ENCODE results near the gene PTPRK. TPM values are rescaled to one million over a fixed set of nuclear protein-coding genes. Genes with fewer than 3 reads are reported as not detected.
A peak's percentile ranks its signal among the peaks of the same experiment; 100 is the strongest.
"Not testable (repeated sequence)": the region's sequence is repeated elsewhere in the genome, so short reads cannot be mapped to it uniquely, and the experiment has no call there.

PTPRK gene
- total and polyA plus RNA-seq, 12 donors, result 3.2 to 22.4 (median 15.0) TPM

DNA sequence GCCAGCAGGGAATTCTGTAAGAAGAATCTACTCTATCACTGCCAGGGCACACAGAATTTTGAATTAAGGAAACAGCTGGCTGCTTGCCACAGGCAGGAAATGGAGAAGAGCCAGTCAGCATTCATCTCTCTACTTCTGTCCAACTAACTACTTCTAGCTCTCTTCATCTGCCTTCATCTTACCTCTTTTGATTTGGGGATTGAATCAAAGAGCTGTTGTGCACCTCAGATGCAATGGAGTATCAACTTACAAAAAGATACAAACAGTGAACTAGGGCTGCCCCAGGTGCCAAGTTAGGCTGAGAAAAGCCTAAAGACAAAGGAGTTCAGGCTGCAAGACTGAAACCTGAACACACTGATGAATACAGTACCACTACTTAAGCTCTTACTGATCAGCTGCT is 82.0 kb downstream of the PTPRK start:
- peak in 2 of 7 donors; percentile 3 to 28 for DNase-seq
- Histone ChIP-seq H3K27ac (no peak overlapping the region), H3K27me3 (no peaks in the 10 kb centered on the region), H3K4me3 (no peak overlapping the region), H3K9me3 (replicated peaks in 1 of 3) (no peaks in the 10 kb centered on the region), H3K4me1 (replicated peaks in 1 of 2) (no peaks in the 10 kb centered on the region), H3K36me3 (replicated peaks in 1 of 2) (no peaks in the 10 kb centered on the region)
- TF ChIP-seq, protein P1, sequence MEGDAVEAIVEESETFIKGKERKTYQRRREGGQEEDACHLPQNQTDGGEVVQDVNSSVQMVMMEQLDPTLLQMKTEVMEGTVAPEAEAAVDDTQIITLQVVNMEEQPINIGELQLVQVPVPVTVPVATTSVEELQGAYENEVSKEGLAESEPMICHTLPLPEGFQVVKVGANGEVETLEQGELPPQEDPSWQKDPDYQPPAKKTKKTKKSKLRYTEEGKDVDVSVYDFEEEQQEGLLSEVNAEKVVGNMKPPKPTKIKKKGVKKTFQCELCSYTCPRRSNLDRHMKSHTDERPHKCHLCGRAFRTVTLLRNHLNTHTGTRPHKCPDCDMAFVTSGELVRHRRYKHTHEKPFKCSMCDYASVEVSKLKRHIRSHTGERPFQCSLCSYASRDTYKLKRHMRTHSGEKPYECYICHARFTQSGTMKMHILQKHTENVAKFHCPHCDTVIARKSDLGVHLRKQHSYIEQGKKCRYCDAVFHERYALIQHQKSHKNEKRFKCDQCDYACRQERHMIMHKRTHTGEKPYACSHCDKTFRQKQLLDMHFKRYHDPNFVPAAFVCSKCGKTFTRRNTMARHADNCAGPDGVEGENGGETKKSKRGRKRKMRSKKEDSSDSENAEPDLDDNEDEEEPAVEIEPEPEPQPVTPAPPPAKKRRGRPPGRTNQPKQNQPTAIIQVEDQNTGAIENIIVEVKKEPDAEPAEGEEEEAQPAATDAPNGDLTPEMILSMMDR (IDR thresholded peaks at IDR 0.05), result no peak
- TF ChIP-seq POLR2A (IDR thresholded peaks at IDR 0.05), result no peak
- intact Hi-C loops (cut with DNase I), result no loop called here

GRCh38 chr6:128437685-128438084 is 82.7 kb downstream of the PTPRK start:
- no peak overlapping the region for H3K4me3 ChIP-seq
- H3K27me3 ChIP-seq, result no peaks in the 10 kb centered on the region
- intact Hi-C loops (cut with DNase I), result no loop called here
- 86 to 96% (median 92%) methylated on average over 9 to 10 of the region's 10 CpGs for WGBS, 4 donors
- TF ChIP-seq POLR2A (IDR thresholded peaks at IDR 0.05), result no peak
- TF ChIP-seq, protein P1 (IDR thresholded peaks at IDR 0.05), result no peak
- H3K4me1 ChIP-seq (replicated peaks in 1 of 2), result no peaks in the 10 kb centered on the region
- no peaks in the 10 kb centered on the region for H3K36me3 ChIP-seq (replicated peaks in 1 of 2)
- no peak overlapping the region for H3K27ac ChIP-seq
- no peak for DNase-seq
- H3K9me3 ChIP-seq (replicated peaks in 1 of 3), result no peaks in the 10 kb centered on the region

GRCh38 chr6:128434752-128435151 is 85.6 kb downstream of the PTPRK start:
- H3K4me1 ChIP-seq (replicated peaks in 1 of 2); H3K9me3 ChIP-seq (replicated peaks in 1 of 3); DNase-seq; H3K4me3 ChIP-seq; H3K36me3 ChIP-seq (replicated peaks in 1 of 2); H3K27ac ChIP-seq; intact Hi-C loops (cut with DNase I); H3K27me3 ChIP-seq: not testable (repeated sequence)
- 63 to 73% (median 69%) methylated on average over 1 of the region's 1 CpG for WGBS, 4 donors

GRCh38 chr6:128432394-128432793 is 88.0 kb downstream of the PTPRK start:
- no peaks in the 10 kb centered on the region for H3K4me1 ChIP-seq (replicated peaks in 1 of 2)
- no peaks in the 10 kb centered on the region for H3K27me3 ChIP-seq
- no peak overlapping the region for H3K4me3 ChIP-seq
- intact Hi-C loops (cut with DNase I), result no loop called here
- H3K27ac ChIP-seq, result no peak overlapping the region
- H3K36me3 ChIP-seq (replicated peaks in 1 of 2), result no peaks in the 10 kb centered on the region
- TF ChIP-seq POLR2A (IDR thresholded peaks at IDR 0.05), result no peak
- TF ChIP-seq, protein P1 (IDR thresholded peaks at IDR 0.05), result no peak
- no peak for DNase-seq
- no peaks in the 10 kb centered on the region for H3K9me3 ChIP-seq (replicated peaks in 1 of 3)

DNA sequence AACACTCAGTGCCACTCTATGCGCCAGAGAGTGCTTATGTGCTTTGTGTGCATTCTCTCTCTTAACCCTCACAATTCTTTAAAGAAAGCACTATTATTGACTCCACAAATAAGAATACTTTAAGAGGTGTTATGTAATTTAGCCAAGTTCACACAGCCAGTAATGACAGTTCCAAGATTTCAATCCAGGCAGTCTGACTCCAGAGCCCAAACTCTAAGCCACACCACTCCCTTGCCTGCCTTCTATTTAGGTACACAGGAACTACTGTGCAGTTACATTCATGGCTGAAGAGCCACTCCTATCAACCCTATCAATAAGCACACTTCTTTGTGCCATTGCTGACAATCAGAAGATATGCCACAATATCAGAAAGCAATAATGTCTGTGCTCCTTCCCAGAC is 93.3 kb downstream of the PTPRK start:
- no peak overlapping the region for H3K27ac ChIP-seq
- intact Hi-C loops (cut with DNase I), result no loop called here
- no peak overlapping the region for H3K4me3 ChIP-seq
- 93 to 100% (median 98%) methylated on average over 1 of the region's 1 CpG for WGBS, 4 donors
- H3K27me3 ChIP-seq, result no peaks in the 10 kb centered on the region
- H3K9me3 ChIP-seq (replicated peaks in 1 of 3), result no peaks in the 10 kb centered on the region
- TF ChIP-seq, protein P1 (IDR thresholded peaks at IDR 0.05), result no peak
- TF ChIP-seq POLR2A (IDR thresholded peaks at IDR 0.05), result no peak
- H3K4me1 ChIP-seq (replicated peaks in 1 of 2), result no peaks in the 10 kb centered on the region
- DNase-seq, result no peak
- H3K36me3 ChIP-seq (replicated peaks in 1 of 2), result no peaks in the 10 kb centered on the region
